Putamen (tissue), 1 donor: ENCODE results near the gene ITGAE.
"Not testable (repeated sequence)": the region's sequence is repeated elsewhere in the genome, so short reads cannot be mapped to it uniquely, and the experiment has no call there.

Experiments used
- DNase-seq: peaks from one replicate; pipeline ENCODE4 v3.0.0-alpha.2; 2016; ENCODE audit warnings: low spot score

ITGAE gene

GRCh38 chr17:3800362-3801271 is at the start of gene ITGAE:
Gene ITGAE (minus strand): TSS chr17:3801188. CDS start chr17:3801144, 44 bp downstream.
- no peak for DNase-seq

GRCh38 chr17:3848229-3848835 is 47.3 kb upstream of the ITGAE start:
- no peak for DNase-seq

DNA sequence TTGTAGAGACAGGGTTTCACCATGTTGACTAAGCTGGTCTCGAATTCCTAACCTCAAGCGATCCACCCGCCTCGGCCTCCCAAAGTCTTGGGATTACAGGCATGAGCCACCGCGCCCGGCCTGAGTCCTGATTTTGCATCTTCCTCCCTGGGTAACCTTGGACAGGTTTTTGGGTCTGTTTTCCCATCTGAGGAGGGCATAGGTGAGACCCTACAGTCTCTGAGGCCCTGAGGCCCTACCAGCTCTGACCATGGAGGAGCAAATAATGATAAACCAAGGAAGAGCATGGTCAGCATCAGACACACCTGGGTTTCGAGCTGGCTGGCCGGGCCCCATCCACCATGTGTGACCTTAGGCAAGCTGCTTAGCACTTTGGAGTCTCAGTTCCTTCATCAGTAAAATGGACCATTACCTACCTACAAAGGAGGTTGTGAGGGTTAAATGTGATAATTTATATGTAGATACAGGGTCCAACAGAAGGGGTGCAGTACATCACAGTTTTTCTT is 46.2 kb upstream of the ITGAE start:
- DNase-seq: no peak

- DNase-seq: no peak
These were observed 45.6 kb upstream of the ITGAE start for GRCh38 chr17:3846437-3847164.

DNA sequence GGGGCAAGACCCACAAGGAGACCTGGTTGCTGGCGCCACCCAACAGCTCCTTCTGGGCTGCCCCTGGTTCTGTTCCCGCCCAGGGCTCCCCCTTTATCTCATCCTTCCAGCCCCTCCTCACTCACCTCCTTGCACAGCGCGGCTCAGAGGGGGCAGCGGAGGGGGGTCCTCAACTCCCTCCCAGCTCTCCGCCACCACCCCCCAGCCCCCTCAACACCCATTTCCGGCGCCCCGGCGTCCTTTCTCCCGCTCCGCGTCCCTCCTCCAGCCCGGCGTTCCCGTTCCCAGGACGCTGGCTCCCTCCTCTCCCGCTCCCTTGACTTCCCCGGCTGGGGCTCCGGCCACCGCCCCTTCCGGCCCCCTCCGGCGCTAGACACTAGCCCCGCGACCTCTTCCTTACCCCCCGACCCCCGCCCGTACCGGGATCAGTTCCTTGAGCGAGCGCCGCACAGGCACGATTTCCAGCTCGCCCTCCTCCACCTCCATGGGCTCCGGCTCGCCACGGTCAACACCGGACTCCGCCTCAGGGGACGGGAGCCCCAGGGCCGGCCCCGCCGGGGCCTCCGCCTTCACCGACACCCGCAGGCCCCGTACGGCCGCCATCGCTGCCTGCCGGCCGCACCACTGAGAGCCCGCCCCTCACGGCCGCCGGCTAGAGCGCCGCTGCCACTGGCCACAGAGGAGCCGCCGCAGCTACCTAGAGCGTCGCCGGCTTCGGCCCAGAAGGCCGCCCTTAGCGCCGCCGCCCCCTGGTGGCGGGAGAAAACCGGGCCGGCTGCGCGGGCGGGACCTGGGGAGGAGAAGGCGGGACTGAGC is 44.8 kb upstream of the ITGAE start, which contains the start of gene NCBP3:
Gene NCBP3, minus strand, starts transcription at position 626 of the 816 bp plus-strand sequence. Its CDS starts 23 bp downstream, at position 603.
- peak; percentile 95 for DNase-seq

- no peak for DNase-seq
These were observed 44.3 kb upstream of the ITGAE start for GRCh38 chr17:3845291-3845620.

- not testable (repeated sequence) for DNase-seq
These were observed 43.6 kb upstream of the ITGAE start for GRCh38 chr17:3844556-3844955.

- DNase-seq: no peak
These were observed 43.0 kb upstream of the ITGAE start for GRCh38 chr17:3843935-3844516.

DNA sequence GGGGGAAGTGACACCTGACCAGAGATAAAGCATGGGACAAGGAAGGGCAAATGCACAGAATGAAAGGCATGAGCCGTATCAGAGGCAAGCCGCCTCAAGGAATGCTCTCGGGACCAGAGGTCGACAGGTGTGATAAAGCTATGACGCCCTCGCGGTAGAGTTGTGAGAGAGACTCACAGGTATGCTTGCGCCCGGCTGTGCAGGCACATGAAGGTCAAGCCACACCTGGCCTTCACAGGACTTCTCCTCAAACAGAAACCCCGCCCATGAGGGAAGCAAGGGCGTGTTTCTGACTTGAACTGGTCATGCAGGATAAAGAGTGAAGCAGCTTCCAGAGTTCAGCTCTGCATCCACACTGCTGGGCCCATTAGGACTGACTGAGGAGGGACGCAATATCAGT is 37.2 kb upstream of the ITGAE start:
- DNase-seq: no peak

GRCh38 chr17:3836551-3836950 is 35.6 kb upstream of the ITGAE start:
- no peak for DNase-seq

DNA sequence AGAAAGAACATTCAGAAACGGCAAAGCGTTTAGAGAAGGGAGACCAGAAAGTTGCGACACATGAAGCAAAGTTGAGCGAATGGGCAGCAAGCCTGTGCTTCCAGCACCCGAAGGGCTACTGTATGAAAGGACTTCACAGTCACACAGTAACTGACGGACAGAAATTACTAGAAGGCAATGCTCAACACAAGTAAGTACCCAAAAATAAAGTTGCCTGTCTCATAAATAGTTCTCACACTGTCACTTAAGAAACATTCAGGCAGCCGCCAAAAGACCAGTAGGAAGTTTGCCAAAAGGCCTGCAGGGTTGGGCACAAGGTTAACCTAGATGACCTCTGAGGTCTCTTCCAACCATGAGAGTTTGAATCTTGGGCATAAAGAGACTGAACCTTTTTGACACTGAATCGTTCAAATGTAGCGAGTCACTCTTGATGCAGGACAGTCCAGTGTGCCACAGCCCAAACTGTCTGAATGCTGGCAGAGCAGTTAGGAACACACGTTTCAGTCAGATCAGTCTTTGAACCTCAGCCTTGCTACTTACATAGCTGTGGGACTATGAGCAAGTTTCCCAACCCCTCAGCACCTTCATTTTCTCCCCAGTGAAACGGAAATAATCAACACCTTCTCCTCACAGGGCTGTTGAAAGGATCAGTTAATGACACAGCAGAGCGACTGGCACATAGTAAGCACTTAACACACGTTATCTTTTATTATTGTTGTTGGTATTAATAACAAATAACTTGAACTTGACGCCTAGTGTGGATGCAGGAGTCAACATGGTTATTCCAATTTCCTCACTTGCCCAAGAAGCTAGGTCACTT is 34.6 kb upstream of the ITGAE start:
- no peak for DNase-seq

DNA sequence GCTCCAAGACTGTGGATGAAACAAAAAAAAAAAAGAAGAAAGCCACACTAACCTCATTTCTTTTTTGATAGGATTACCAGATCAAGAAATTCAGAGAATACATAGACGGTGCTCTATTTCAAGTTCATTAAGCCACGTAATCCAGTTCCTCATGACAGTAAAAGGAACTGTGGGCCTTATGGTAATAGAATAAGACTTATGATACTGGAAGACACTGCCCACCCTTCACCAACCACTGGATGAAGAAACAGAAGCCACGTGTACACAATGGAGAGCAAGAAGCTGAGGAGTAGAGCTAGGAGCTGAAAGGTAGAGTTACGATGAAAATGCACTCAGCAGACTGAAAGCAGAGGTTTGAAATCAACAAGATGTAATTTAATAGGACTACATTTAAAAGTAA is 33.8 kb upstream of the ITGAE start:
- no peak for DNase-seq

- no peak for DNase-seq
These were observed 27.9 kb upstream of the ITGAE start for GRCh38 chr17:3828852-3829232.

GRCh38 chr17:3828151-3828851 is 27.3 kb upstream of the ITGAE start:
- no peak for DNase-seq

GRCh38 chr17:3827124-3827773 is 26.3 kb upstream of the ITGAE start:
- DNase-seq: peak; percentile 63

- no peak for DNase-seq
These were observed 25.2 kb upstream of the ITGAE start for GRCh38 chr17:3826191-3826590.

- DNase-seq: no peak
These were observed 20.1 kb upstream of the ITGAE start for GRCh38 chr17:3821101-3821500.

- DNase-seq: no peak
These were observed 17.8 kb upstream of the ITGAE start for GRCh38 chr17:3818786-3819185.
